Activated B cell treated with CpG ODN at 0.5 μM for 24 hours (primary cell): ENCODE results near the gene ARHGAP21. TPM values are rescaled to one million over a fixed set of nuclear protein-coding genes. Genes with fewer than 3 reads are reported as not detected.

Experiments used
- ATAC-seq: fragments of 200-7000 bp; cut with Tn5 transposase; one replicate; pipeline ENCODE4 v1.10.0; 2021; ENCODE audit warnings: low read depth, mild to moderate bottlenecking, moderate library complexity
- CTCF ChIA-PET: fragments of 350-600 bp; sonication (Branson Sonifier 250); formaldehyde crosslinking; loops from one replicate; lab custom pipeline; 2021; ENCODE audit warnings: antibody characterized with exemption; lab: Charles Lee
- POLR2A ChIA-PET: fragments of 350-600 bp; sonication (Branson Sonifier 250); formaldehyde crosslinking; loops from one replicate; lab custom pipeline; 2021; ENCODE audit warnings: antibody characterized with exemption; lab: Charles Lee
- DNase-seq: peaks from one replicate; pipeline ENCODE4 v3.0.0; 2022
- H3K27ac Mint-ChIP-seq: one replicate; pipeline ENCODE4 v1.8.0; 2020; ENCODE audit warnings: mixed read lengths
- H3K27me3 Mint-ChIP-seq: one replicate; pipeline ENCODE4 v1.8.0; 2021; ENCODE audit warnings: mixed read lengths
- H3K36me3 Mint-ChIP-seq: one replicate; pipeline ENCODE4 v1.8.0; 2021; ENCODE audit warnings: low read depth, mixed read lengths
- H3K4me1 Mint-ChIP-seq: one replicate; pipeline ENCODE4 v1.8.0; 2021; ENCODE audit warnings: mixed read lengths
- H3K4me3 Mint-ChIP-seq: one replicate; pipeline ENCODE4 v1.8.0; 2020; ENCODE audit warnings: mild to moderate bottlenecking, mixed read lengths
- H3K9me3 Mint-ChIP-seq: one replicate; pipeline ENCODE4 v1.8.0; 2020; ENCODE audit warnings: mixed read lengths
- CTCF ChIP-seq: fragments of 200-600 bp; IDR thresholded peaks from one replicate; pipeline ENCODE4 v1.8.0; 2022; ENCODE audit warnings: antibody characterized with exemption, mild to moderate bottlenecking
- intact Hi-C: fragments of 100-400 bp; cut with micrococcal nuclease; formaldehyde crosslinking; loops from one replicate; pipeline ENCODE4 v1.15.1; 2024
- total RNA-seq: library from RNA; stranded (reverse); gene quantifications from 2 replicates; pipeline ENCODE4 v1.2.3, GENCODE V29; 2022

The ARHGAP21 gene
- total RNA-seq, 1 donor from 2014 or later, result 20.8 TPM

- intact Hi-C loops, result no loop called here
- no peak for TF ChIP-seq CTCF
- ATAC-seq (no peak), DNase-seq (no peak)
- Mint-ChIP-seq H3K27ac (no peak overlapping the region), H3K9me3 (no peaks in the 10 kb centered on the region), H3K36me3 (peaks cover 40% of the 10 kb centered on the region), H3K4me1 (no peaks in the 10 kb centered on the region), H3K27me3 (no peaks in the 10 kb centered on the region), H3K4me3 (no peak overlapping the region)
- POLR2A ChIA-PET, result no interaction called here
- CTCF ChIA-PET, result no interaction called here
Measured at GRCh38 chr10:24590697-24591457, 132.8 kb downstream of the ARHGAP21 start.

GRCh38 chr10:24589265-24589664, 134.4 kb downstream of the ARHGAP21 start:
- peaks cover 38% of the 10 kb centered on the region for H3K36me3 Mint-ChIP-seq
- no peaks in the 10 kb centered on the region for H3K27me3 Mint-ChIP-seq
- H3K9me3 Mint-ChIP-seq, result no peaks in the 10 kb centered on the region
- no peaks in the 10 kb centered on the region for H3K4me1 Mint-ChIP-seq
- intact Hi-C loops, result no loop called here
- H3K27ac Mint-ChIP-seq, result no peak overlapping the region
- ChIA-PET CTCF (no interaction called here), POLR2A (no interaction called here)
- no peak overlapping the region for H3K4me3 Mint-ChIP-seq
- ATAC-seq, result no peak
- DNase-seq, result no peak
- no peak for TF ChIP-seq CTCF

- intact Hi-C loops, result no loop called here
Measured at GRCh38 chr10:24579906-24580305, 143.8 kb downstream of the ARHGAP21 start.

GRCh38 chr10:24579448-24579847, 144.2 kb downstream of the ARHGAP21 start:
- Mint-ChIP-seq H3K4me3 (no peak overlapping the region), H3K27me3 (no peaks in the 10 kb centered on the region), H3K27ac (no peak overlapping the region), H3K36me3 (no peaks in the 10 kb centered on the region), H3K9me3 (peaks cover 9% of the 10 kb centered on the region), H3K4me1 (no peaks in the 10 kb centered on the region)
- ChIA-PET POLR2A (no interaction called here), CTCF (interaction anchor here (1.4 kb wide), 1 partner anchor 22 kb away, joined by 3 read pairs; no protein-coding TSS in a partner anchor)
- TF ChIP-seq CTCF, result no peak
- intact Hi-C loops, result no loop called here
- no peak for ATAC-seq
- DNase-seq, result no peak

More at GRCh38 chr10:24579906-24580305, 143.8 kb downstream of the ARHGAP21 start:
- no peaks in the 10 kb centered on the region for H3K4me1 Mint-ChIP-seq
- no peak for TF ChIP-seq CTCF
- H3K36me3 Mint-ChIP-seq, result no peaks in the 10 kb centered on the region
- H3K27me3 Mint-ChIP-seq, result no peaks in the 10 kb centered on the region
- ChIA-PET POLR2A (no interaction called here), CTCF (interaction anchor here (1.4 kb wide), 1 partner anchor 23 kb away, joined by 3 read pairs; no protein-coding TSS in a partner anchor)
- no peak overlapping the region for H3K27ac Mint-ChIP-seq
- H3K4me3 Mint-ChIP-seq, result no peak overlapping the region
- DNase-seq (no peak), ATAC-seq (no peak)
- H3K9me3 Mint-ChIP-seq, result peaks cover 9% of the 10 kb centered on the region

GRCh38 chr10:24575481-24576002, 148.1 kb downstream of the ARHGAP21 start:
- TF ChIP-seq CTCF, result no peak
- Mint-ChIP-seq H3K9me3 (peaks cover 9% of the 10 kb centered on the region), H3K36me3 (no peaks in the 10 kb centered on the region), H3K27me3 (peaks cover 2% of the 10 kb centered on the region), H3K4me1 (no peaks in the 10 kb centered on the region), H3K27ac (no peak overlapping the region), H3K4me3 (no peak overlapping the region)
- POLR2A ChIA-PET, result no interaction called here
- intact Hi-C loops, result no loop called here
- CTCF ChIA-PET, result interaction anchor here (1.0 kb wide), 1 partner anchor 57 kb away, joined by 3 read pairs; no protein-coding TSS in a partner anchor
- ATAC-seq (no peak), DNase-seq (no peak)
